OCI-LY1 (cell line): ENCODE measurements around the gene CD47.

Source experiments
- H2AFZ ChIP-seq: fragments of 200-600 bp; sonication (generic), shearing (Covaris generic); 2 replicates; pipeline ENCODE4 v1.6.0; 2014; ENCODE audit warnings: antibody characterized with exemption, mild to moderate bottlenecking, low read length
- H3F3A ChIP-seq: fragments of 200-600 bp; sonication (generic), shearing (Covaris generic); 2 replicates; pipeline ENCODE4 v1.6.0; 2014; ENCODE audit warnings: mild to moderate bottlenecking, antibody characterized with exemption, low read length, moderate library complexity; ENCODE audit not compliant: insufficient read depth
- H3K27ac ChIP-seq: fragments of 200-600 bp; sonication (generic); 2 replicates; pipeline ENCODE4 v1.5.1; 2014; ENCODE audit warnings: low read length, mixed run types, mild to moderate bottlenecking, low read depth; ENCODE audit not compliant: poor library complexity, severe bottlenecking
- H3K27me3 ChIP-seq: fragments of 200-600 bp; sonication (generic); 2 replicates; pipeline ENCODE4 v1.6.0; 2014; ENCODE audit warnings: antibody characterized with exemption, mild to moderate bottlenecking, low read length, moderate library complexity; ENCODE audit not compliant: insufficient read depth
- H3K36me3 ChIP-seq: fragments of 200-600 bp; sonication (generic); 2 replicates; pipeline ENCODE4 v1.6.1; 2014; ENCODE audit warnings: mild to moderate bottlenecking, antibody characterized with exemption, low read length, moderate library complexity, mixed read lengths; ENCODE audit not compliant: insufficient read depth
- H3K4me1 ChIP-seq: fragments of 200-600 bp; sonication (generic); 2 replicates; pipeline ENCODE4 v1.5.1; 2014; ENCODE audit warnings: mild to moderate bottlenecking, low read length, moderate library complexity; ENCODE audit not compliant: insufficient read depth, severe bottlenecking
- H3K4me2 ChIP-seq: fragments of 200-600 bp; sonication (generic), shearing (Covaris generic); 2 replicates; pipeline ENCODE4 v1.6.1; 2014; ENCODE audit warnings: low read length
- H3K4me3 ChIP-seq: fragments of 200-600 bp; sonication (generic); 2 replicates; pipeline ENCODE4 v1.5.1; 2014; ENCODE audit warnings: low read length, low read depth, mild to moderate bottlenecking, mixed read lengths; ENCODE audit not compliant: poor library complexity, severe bottlenecking
- H3K79me2 ChIP-seq: fragments of 200-600 bp; shearing (Covaris generic); 2 replicates; pipeline ENCODE4 v1.6.1; 2016; ENCODE audit warnings: mixed run types, low read length, mixed read lengths; ENCODE audit not compliant: insufficient read depth
- H3K9ac ChIP-seq: fragments of 200-600 bp; sonication (generic), shearing (Covaris generic); 2 replicates; pipeline ENCODE4 v1.6.1; 2014; ENCODE audit warnings: mild to moderate bottlenecking, low read length, mixed read lengths
- H3K9me2 ChIP-seq: fragments of 200-600 bp; sonication (generic), shearing (Covaris generic); 2 replicates; pipeline ENCODE4 v1.6.1; 2014; ENCODE audit warnings: low read depth, mild to moderate bottlenecking, low read length, mixed read lengths
- H3K9me3 ChIP-seq: fragments of 200-600 bp; shearing (Covaris generic); 2 replicates; pipeline ENCODE4 v1.6.1; 2014; ENCODE audit warnings: low read length, mixed read lengths
- H4K20me1 ChIP-seq: fragments of 200-600 bp; sonication (generic), shearing (Covaris generic); 2 replicates; pipeline ENCODE4 v1.6.0; 2016; ENCODE audit warnings: mild to moderate bottlenecking, low read length; ENCODE audit not compliant: insufficient read depth
- EZH2 ChIP-seq: fragments of 200-600 bp; sonication (generic), shearing (Covaris generic); IDR thresholded peaks from 2 replicates; pipeline ENCODE4 v1.8.0; 2017; ENCODE audit warnings: borderline replicate concordance, mixed run types, mild to moderate bottlenecking, antibody characterized with exemption, low read length, moderate library complexity, mixed read lengths
- TF ChIP-seq, protein P1 (sequence below): fragments of 200-600 bp; sonication (generic), shearing (Covaris generic); IDR thresholded peaks from 2 replicates; pipeline ENCODE4 v1.5.1; 2017; ENCODE audit warnings: mild to moderate bottlenecking, antibody characterized with exemption, low read length, moderate library complexity, mixed read lengths

CD47 gene

DNA sequence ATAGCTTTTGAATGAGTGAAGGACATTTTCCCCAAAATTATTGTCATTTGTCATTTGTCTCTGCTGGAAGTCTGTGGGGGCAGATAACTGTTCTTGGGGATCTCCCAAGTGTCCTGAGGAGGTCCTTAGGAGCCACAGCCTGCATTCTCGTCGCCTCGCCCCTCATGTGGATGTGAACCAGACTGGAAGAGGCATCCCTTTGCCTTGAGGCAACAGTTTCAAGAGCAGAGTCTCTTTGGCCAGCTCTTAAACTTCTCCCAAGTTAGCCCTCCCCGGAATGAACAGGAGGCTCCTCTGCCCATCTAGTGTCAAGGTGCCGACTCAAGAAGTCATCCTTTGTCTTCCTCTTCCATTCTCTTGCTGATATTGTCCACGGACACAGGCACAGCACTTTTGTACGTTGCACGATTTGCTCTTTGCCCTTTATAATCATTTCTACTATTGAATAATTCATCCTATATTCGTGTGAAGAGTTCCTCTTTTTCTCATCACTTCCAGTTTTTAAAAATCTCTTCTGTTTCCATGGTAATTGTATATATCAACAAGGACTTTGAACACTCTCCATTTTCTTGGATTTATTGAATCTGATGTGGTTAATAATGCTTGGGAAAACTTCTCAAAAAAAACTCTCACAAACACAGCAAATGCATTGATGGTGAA lies 40.8 kb upstream of the CD47 start:
- Histone ChIP-seq H3K27ac (peak overlapping the region; percentile 6), H3K9ac (no peak overlapping the region), H4K20me1 (no peaks in the 10 kb centered on the region), H3K4me1 (peaks cover 85% of the 10 kb centered on the region), H3K36me3 (peaks cover 62% of the 10 kb centered on the region), H3K9me3 (no peaks in the 10 kb centered on the region), H3K4me3 (no peak overlapping the region), H3K4me2 (peak overlapping the region; percentile 55; the same call in 1 of the 2 replicates), H3K79me2 (peaks cover 13% of the 10 kb centered on the region), H3K9me2 (no peaks in the 10 kb centered on the region), H2AFZ (no peak overlapping the region), H3K27me3 (no peaks in the 10 kb centered on the region), H3F3A (no peaks in the 10 kb centered on the region)
- TF ChIP-seq, protein P1, sequence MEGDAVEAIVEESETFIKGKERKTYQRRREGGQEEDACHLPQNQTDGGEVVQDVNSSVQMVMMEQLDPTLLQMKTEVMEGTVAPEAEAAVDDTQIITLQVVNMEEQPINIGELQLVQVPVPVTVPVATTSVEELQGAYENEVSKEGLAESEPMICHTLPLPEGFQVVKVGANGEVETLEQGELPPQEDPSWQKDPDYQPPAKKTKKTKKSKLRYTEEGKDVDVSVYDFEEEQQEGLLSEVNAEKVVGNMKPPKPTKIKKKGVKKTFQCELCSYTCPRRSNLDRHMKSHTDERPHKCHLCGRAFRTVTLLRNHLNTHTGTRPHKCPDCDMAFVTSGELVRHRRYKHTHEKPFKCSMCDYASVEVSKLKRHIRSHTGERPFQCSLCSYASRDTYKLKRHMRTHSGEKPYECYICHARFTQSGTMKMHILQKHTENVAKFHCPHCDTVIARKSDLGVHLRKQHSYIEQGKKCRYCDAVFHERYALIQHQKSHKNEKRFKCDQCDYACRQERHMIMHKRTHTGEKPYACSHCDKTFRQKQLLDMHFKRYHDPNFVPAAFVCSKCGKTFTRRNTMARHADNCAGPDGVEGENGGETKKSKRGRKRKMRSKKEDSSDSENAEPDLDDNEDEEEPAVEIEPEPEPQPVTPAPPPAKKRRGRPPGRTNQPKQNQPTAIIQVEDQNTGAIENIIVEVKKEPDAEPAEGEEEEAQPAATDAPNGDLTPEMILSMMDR, result no peak
- no peak for TF ChIP-seq EZH2

DNA sequence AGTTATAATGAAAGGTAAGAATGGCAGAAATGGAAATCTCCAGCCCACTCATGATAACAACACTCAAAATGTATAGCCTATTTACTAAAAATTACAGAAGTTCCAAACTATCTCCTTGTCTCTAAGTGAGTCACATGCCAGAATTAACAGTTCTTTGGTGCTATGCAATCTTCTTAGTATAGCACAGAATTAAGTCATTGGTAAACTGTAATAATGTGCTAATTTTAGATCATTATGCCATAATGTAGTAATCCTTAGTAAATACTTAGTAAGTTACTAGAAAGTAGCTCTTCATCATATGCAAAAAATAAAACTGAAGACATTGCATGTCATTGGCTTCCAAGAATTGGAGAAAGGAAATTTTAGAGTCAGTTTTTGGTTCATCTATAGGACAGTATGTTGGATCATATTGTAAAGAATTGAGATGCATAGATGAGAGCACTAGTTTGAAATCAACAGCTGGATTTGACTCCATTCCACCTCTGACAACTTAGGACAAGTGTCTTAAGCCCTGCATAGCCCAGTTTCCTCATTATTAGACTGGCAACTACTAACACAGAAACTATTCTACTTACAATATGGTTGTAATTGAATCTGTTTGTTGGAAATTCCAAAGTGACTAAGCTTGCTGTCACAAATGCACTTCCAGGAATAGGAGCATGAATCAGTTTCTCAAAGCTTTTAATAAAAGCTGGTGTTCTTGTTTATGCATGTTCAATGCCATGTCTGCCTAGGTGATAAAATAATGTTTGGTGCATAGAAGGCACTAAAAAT lies 40.1 kb upstream of the CD47 start:
- Histone ChIP-seq H3K79me2 (peaks cover 20% of the 10 kb centered on the region), H3K4me2 (no peak overlapping the region), H3F3A (no peaks in the 10 kb centered on the region), H3K9me2 (no peaks in the 10 kb centered on the region), H2AFZ (no peak overlapping the region), H4K20me1 (no peaks in the 10 kb centered on the region), H3K27ac (no peak overlapping the region), H3K4me3 (no peak overlapping the region), H3K36me3 (peaks cover 54% of the 10 kb centered on the region), H3K9me3 (no peaks in the 10 kb centered on the region), H3K4me1 (peaks cover 90% of the 10 kb centered on the region), H3K9ac (no peak overlapping the region), H3K27me3 (no peaks in the 10 kb centered on the region)
- TF ChIP-seq EZH2, result no peak
- TF ChIP-seq, protein P1, result no peak

GRCh38 chr3:108130236-108130635 lies 39.4 kb upstream of the CD47 start:
- H3K27ac ChIP-seq, result no peak overlapping the region
- H3K9ac ChIP-seq, result no peak overlapping the region
- H3K9me2 ChIP-seq, result no peaks in the 10 kb centered on the region
- H3K36me3 ChIP-seq, result peaks cover 48% of the 10 kb centered on the region
- no peaks in the 10 kb centered on the region for H3K9me3 ChIP-seq
- H3K27me3 ChIP-seq, result no peaks in the 10 kb centered on the region
- H3K79me2 ChIP-seq, result peaks cover 20% of the 10 kb centered on the region
- H2AFZ ChIP-seq, result no peak overlapping the region
- H4K20me1 ChIP-seq, result no peaks in the 10 kb centered on the region
- H3K4me3 ChIP-seq, result no peak overlapping the region
- peak overlapping the region; percentile 13; the same call in 1 of the 2 replicates for H3K4me2 ChIP-seq
- no peaks in the 10 kb centered on the region for H3F3A ChIP-seq
- H3K4me1 ChIP-seq, result peaks cover 92% of the 10 kb centered on the region
- no peak for TF ChIP-seq EZH2
- TF ChIP-seq, protein P1, result no peak
